ENCODE data around the gene TIPRL. TPM values are rescaled to one million over a fixed set of nuclear protein-coding genes. Genes with fewer than 3 reads are reported as not detected.

The TIPRL gene
- 10 to 100 TPM; 23.4 to 29.3 TPM for total RNA-seq
- 10 to 100 TPM; 28.9 to 34.9 (median 30.8) TPM for polyA plus RNA-seq
- 16.2 to 102 (median 54.8) reads per million in 6 experiments for total RNA-seq

DNA sequence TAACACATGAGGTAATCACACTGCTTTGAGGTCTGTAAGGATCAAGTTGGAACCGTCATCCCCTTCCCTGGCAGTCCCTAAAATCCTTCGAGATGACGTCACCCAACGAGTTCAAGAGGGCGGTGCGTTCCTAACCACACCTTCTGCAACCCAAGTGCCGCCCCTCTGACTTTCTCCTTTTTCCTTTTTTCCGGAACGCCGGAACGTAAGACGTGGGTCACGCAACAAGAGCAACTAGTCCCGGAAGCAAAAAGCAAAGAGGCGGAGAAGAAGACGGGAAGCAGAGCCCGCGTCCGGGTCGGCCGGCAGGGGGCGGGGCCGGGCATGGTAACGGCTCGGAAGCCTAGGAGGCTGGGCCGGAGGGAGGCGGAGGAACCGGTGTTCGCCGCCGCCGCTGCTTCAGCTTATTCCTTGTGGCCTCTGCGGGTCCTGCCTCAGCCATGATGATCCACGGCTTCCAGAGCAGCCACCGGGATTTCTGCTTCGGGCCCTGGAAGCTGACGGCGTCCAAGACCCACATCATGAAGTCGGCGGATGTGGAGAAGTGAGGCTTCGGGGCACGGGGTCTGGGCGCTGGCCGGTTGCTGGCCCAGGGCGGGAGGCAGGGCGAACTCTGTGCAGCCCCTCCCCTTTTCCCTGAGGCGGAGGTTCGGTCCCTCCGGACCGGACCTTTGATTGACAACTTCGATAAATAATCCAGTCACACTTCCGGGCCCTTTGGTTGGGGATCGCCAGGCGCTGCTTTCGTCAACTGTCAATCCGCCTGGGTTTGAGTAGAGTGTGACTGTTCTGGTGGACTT lies at the start of gene TIPRL:
Gene TIPRL (plus strand): TSS at position 325 of the 800 bp plus-strand sequence. CDS start 116 bp downstream, at position 441.
- peaks cover 0 to 5% (median 3%) of the 10 kb centered on the region in 5 donors for H3K27me3 Mint-ChIP-seq
- H3K4me1 Mint-ChIP-seq = peaks cover 3 to 13% (median 9%) of the 10 kb centered on the region in 4 donors
- peaks cover 0 to 4% (median under 1%) of the 10 kb centered on the region in 3 donors for H3K36me3 Mint-ChIP-seq
- DNase-seq = peak; percentile 89 to 95 (median 92)
- H3K4me3 Mint-ChIP-seq = peak within 1 kb of the TSS in 2 of 10 donors; percentile 18 to 63
- POLR2A ChIA-PET = interaction anchor here (1.1 to 1.4 kb wide), 2 partner anchors 46 to 243 kb away, joined by 3 to 4 read pairs; no protein-coding TSS in a partner anchor
- no peaks in the 10 kb centered on the region for H3K9me3 Mint-ChIP-seq
- no peak within 1 kb of the TSS for H3K27ac Mint-ChIP-seq
- ATAC-seq = peak; percentile 87 to 93

- DNase-seq = no peak
- H3K27me3 Mint-ChIP-seq = peaks cover 32 to 63% (median 50%) of the 10 kb centered on the region in 5 donors
- H3K27ac Mint-ChIP-seq = peak overlapping the region in 1 of 10 donors; percentile 27
- H3K36me3 Mint-ChIP-seq = peaks cover 0 to 12% (median 0%) of the 10 kb centered on the region in 3 donors
- POLR2A ChIA-PET = interaction anchor here (1.0 kb wide), 1 partner anchor 11 kb away, joined by 4 read pairs; no protein-coding TSS in a partner anchor
- H3K9me3 Mint-ChIP-seq = peaks cover 0 to 4% (median 0%) of the 10 kb centered on the region in 9 donors
- peaks cover under 1 to 4% (median 2%) of the 10 kb centered on the region in 4 donors for H3K4me1 Mint-ChIP-seq
- H3K4me3 Mint-ChIP-seq = no peak overlapping the region
- ATAC-seq = no peak
These were observed 48.8 kb upstream of the TIPRL start for GRCh38 chr1:168129933-168130332.

DNA sequence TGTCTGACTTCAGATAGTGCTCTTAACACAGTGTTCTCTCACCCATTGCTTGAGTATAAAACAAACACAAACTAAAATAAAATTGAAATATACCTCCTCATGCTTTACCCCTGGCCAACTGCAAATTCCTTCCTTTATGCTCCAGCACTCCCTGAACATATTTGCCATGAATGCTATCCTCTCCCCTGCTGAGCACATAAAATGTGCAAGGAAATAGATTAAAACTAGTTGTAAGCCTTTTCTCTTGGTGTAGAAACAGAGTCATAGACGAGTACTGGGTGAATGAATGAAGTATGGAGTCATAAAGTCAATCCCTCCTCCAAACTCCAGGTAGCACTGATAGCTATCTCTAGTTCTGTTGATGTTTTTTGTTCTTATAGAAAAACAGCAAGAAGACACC lies 44.6 kb upstream of the TIPRL start:
- Mint-ChIP-seq H3K36me3 (peaks cover 0 to 11% (median 0%) of the 10 kb centered on the region in 3 donors), H3K4me1 (peaks cover 9 to 24% (median 19%) of the 10 kb centered on the region in 4 donors), H3K27ac (no peak overlapping the region), H3K4me3 (no peak overlapping the region), H3K27me3 (peaks cover 37 to 64% (median 57%) of the 10 kb centered on the region in 5 donors), H3K9me3 (no peaks in the 10 kb centered on the region)
- DNase-seq = no peak
- no peak for ATAC-seq
- POLR2A ChIA-PET = no interaction called here

DNA sequence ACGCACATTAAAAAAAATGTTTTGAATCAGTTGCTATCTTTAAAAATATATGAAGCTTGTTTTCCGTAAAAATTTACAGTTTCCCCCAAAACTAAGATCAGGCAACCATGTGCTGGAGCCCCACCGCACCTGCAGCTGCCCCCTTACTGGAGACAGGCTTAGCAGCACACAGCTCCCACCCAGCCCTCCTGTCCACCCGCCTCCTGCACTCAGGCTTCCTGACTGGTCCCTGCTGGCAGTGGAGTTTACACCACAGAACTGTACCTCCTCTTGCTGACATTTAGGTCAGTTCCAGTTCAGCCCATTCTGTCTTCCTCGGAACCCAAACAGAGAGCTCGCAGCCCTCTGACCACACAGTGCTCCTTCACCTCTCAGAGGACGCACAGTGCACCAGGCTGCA lies 44.1 kb upstream of the TIPRL start:
- H3K27me3 Mint-ChIP-seq = peaks cover 37 to 59% (median 55%) of the 10 kb centered on the region in 5 donors

GRCh38 chr1:168135116-168135920 lies 43.4 kb upstream of the TIPRL start:
- H3K9me3 Mint-ChIP-seq = no peaks in the 10 kb centered on the region
- peak overlapping the region in 4 of 10 donors; percentile 36 to 63 (median 43) for H3K27ac Mint-ChIP-seq
- H3K4me1 Mint-ChIP-seq = peaks cover 9 to 24% (median 19%) of the 10 kb centered on the region in 4 donors
- ATAC-seq = peak in 1 of 2 donors; percentile 3
- POLR2A ChIA-PET = no interaction called here
- peaks cover 32 to 53% (median 49%) of the 10 kb centered on the region in 5 donors for H3K27me3 Mint-ChIP-seq
- peak overlapping the region; percentile 74 to 87 (median 84) for H3K4me3 Mint-ChIP-seq
- peaks cover 0 to 11% (median 0%) of the 10 kb centered on the region in 3 donors for H3K36me3 Mint-ChIP-seq
- no peak for DNase-seq

More for the DNA sequence above, 44.1 kb upstream of the TIPRL start:
- Mint-ChIP-seq H3K27ac (peak overlapping the region in 1 of 10 donors; percentile 31), H3K4me1 (peaks cover 9 to 24% (median 19%) of the 10 kb centered on the region in 4 donors), H3K36me3 (peaks cover 0 to 11% (median 0%) of the 10 kb centered on the region in 3 donors), H3K9me3 (no peaks in the 10 kb centered on the region), H3K4me3 (peak overlapping the region in 4 of 10 donors; percentile 6 to 87 (median 70))
- ATAC-seq (no peak), DNase-seq (no peak)
- POLR2A ChIA-PET = no interaction called here

DNA sequence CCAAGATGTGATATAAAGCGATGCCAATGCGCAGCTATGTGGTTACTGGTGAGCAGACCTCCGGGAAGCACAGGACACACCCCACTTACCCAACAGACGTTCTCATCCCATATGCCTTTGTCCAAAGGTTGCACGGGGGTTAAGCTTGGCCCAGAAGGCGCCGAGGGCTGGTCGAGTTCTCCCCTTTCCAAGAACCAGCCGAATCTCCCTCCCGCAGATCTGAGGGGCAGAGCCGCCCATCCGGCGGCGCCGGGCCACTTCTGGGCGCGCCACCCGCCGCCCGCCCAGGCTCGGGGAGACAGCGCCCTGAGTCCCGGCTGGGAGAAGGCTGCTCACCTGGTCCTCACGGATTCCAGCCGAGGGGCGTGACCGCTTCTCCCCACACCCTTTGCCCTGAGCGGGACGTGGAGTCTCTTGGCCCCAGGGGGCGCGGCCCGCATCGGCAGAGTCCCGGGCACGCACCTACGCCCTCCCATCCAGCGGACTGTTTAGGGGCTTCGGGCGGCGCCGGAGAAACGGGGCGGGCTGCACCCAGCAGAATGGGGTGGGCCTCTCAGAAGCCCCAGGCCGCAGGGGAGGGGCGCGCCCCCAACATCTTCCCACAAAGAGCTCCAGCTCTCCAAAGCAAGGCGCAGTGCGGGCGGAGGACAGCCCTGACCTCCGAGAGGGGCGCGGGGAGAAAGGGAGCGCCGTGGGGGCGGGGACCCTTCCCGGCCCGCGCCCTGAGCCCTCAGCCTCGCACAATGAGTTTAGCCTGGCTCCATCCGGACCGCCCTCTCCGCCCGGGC lies 42.6 kb upstream of the TIPRL start:
- POLR2A ChIA-PET = no interaction called here
- peak overlapping the region in 5 of 10 donors; percentile 26 to 63 (median 50) for H3K27ac Mint-ChIP-seq

GRCh38 chr1:168136709-168137514 lies 41.9 kb upstream of the TIPRL start, which contains the start of gene GPR161:
GPR161 (minus strand) TSS chr1:168136930; CDS start chr1:168104850, 32,080 bp downstream.
- Mint-ChIP-seq H3K4me3 (peak within 1 kb of the TSS; percentile 85 to 98 (median 92)), H3K27ac (peak within 1 kb of the TSS in 9 of 10 donors; percentile 26 to 91 (median 77)), H3K27me3 (peaks cover 19 to 38% (median 36%) of the 10 kb centered on the region in 5 donors), H3K9me3 (no peaks in the 10 kb centered on the region), H3K4me1 (peaks cover 9 to 24% (median 19%) of the 10 kb centered on the region in 4 donors), H3K36me3 (peaks cover 0 to 5% (median 0%) of the 10 kb centered on the region in 3 donors)
- peak in 6 of 10 donors; percentile 13 to 28 (median 22) for DNase-seq
- POLR2A ChIA-PET = no interaction called here
- peak; percentile 42 to 56 for ATAC-seq

More for the DNA sequence above, 42.6 kb upstream of the TIPRL start:
- Mint-ChIP-seq H3K4me1 (peaks cover 9 to 24% (median 19%) of the 10 kb centered on the region in 4 donors), H3K4me3 (peak overlapping the region; percentile 74 to 87 (median 84)), H3K27me3 (peaks cover 25 to 45% (median 42%) of the 10 kb centered on the region in 5 donors), H3K36me3 (peaks cover 0 to 11% (median 0%) of the 10 kb centered on the region in 3 donors), H3K9me3 (no peaks in the 10 kb centered on the region)
- DNase-seq = peak in 5 of 10 donors; percentile 1 to 20 (median 19)
- ATAC-seq = peak; percentile 64 to 68

GRCh38 chr1:168137515-168137821 lies 41.3 kb upstream of the TIPRL start:
- H3K27me3 Mint-ChIP-seq = peaks cover 19 to 37% (median 31%) of the 10 kb centered on the region in 5 donors
- no peak for ATAC-seq
- peaks cover 9 to 24% (median 19%) of the 10 kb centered on the region in 4 donors for H3K4me1 Mint-ChIP-seq
- peak overlapping the region; percentile 83 to 98 (median 92) for H3K4me3 Mint-ChIP-seq
- no peak for DNase-seq
- no peaks in the 10 kb centered on the region for H3K9me3 Mint-ChIP-seq
- peak overlapping the region in 7 of 10 donors; percentile 16 to 91 (median 89) for H3K27ac Mint-ChIP-seq
- POLR2A ChIA-PET = no interaction called here
- H3K36me3 Mint-ChIP-seq = peaks cover 0 to 5% (median 0%) of the 10 kb centered on the region in 3 donors

GRCh38 chr1:168138134-168138533 lies 40.6 kb upstream of the TIPRL start:
- ATAC-seq = no peak
- Mint-ChIP-seq H3K27ac (peak overlapping the region in 1 of 10 donors; percentile 12), H3K36me3 (peaks cover 0 to 5% (median 0%) of the 10 kb centered on the region in 3 donors), H3K27me3 (peaks cover 16 to 34% (median 27%) of the 10 kb centered on the region in 5 donors), H3K4me1 (peaks cover 9 to 24% (median 19%) of the 10 kb centered on the region in 4 donors), H3K9me3 (no peaks in the 10 kb centered on the region), H3K4me3 (peak overlapping the region in 8 of 10 donors; percentile 83 to 97 (median 92))
- no peak for DNase-seq
- POLR2A ChIA-PET = no interaction called here

GRCh38 chr1:168139070-168139469 lies 39.7 kb upstream of the TIPRL start:
- Mint-ChIP-seq H3K36me3 (peaks cover 0 to 5% (median 0%) of the 10 kb centered on the region in 3 donors), H3K4me3 (peak overlapping the region in 3 of 10 donors; percentile 19 to 72 (median 41)), H3K4me1 (peaks cover 9 to 24% (median 19%) of the 10 kb centered on the region in 4 donors), H3K27ac (no peak overlapping the region), H3K27me3 (peaks cover 15 to 27% (median 22%) of the 10 kb centered on the region in 5 donors), H3K9me3 (no peaks in the 10 kb centered on the region)
- ATAC-seq (no peak), DNase-seq (no peak)
- POLR2A ChIA-PET = no interaction called here
